Measurements from ENCODE around the gene THEM4.

THEM4 gene

GRCh38 chr1:151834239-151834638, 75.1 kb downstream of the THEM4 start:
- DNase-seq (ENCODE audit: low spot score) = no peak

GRCh38 chr1:151833172-151833900, 76.0 kb downstream of the THEM4 start:
- DNase-seq (ENCODE audit: low spot score) = no peak

GRCh38 chr1:151832318-151832980, 76.9 kb downstream of the THEM4 start:
- DNase-seq (ENCODE audit: low spot score) = peak; percentile 18

GRCh38 chr1:151831605-151832004, 77.7 kb downstream of the THEM4 start, which contains the start of gene RORC:
RORC (minus strand) TSS chr1:151831802; CDS start chr1:151831764, 38 bp downstream.
- no peak for DNase-seq (ENCODE audit: low spot score)

- no peak for DNase-seq (ENCODE audit: low spot score)
Measured at GRCh38 chr1:151831256-151831591, 78.1 kb downstream of the THEM4 start.

- DNase-seq (ENCODE audit: low spot score) = no peak
Measured at GRCh38 chr1:151830055-151830454, 79.3 kb downstream of the THEM4 start.

- DNase-seq (ENCODE audit: low spot score) = no peak
Measured at GRCh38 chr1:151829352-151830046, 79.8 kb downstream of the THEM4 start.

- DNase-seq (ENCODE audit: low spot score) = no peak
Measured at GRCh38 chr1:151828921-151829320, 80.4 kb downstream of the THEM4 start.

GRCh38 chr1:151827853-151828252, 81.5 kb downstream of the THEM4 start:
- no peak for DNase-seq (ENCODE audit: low spot score)

GRCh38 chr1:151825751-151826660, 83.3 kb downstream of the THEM4 start:
- no peak for DNase-seq (ENCODE audit: low spot score)

- DNase-seq (ENCODE audit: low spot score) = no peak
Measured at GRCh38 chr1:151825204-151825603, 84.1 kb downstream of the THEM4 start.
